GM23338 (cell line): ENCODE measurements around the gene SYT11. TPM values are rescaled to one million over a fixed set of nuclear protein-coding genes. Genes with fewer than 3 reads are reported as not detected.

ENCODE experiments used
- ATAC-seq: fragments of 200-7000 bp; cut with Tn5 transposase; 3 replicates; pipeline ENCODE4 v1.9.1; 2020
- DNase-seq: peaks from one replicate; pipeline ENCODE4 v3.0.0-alpha.2; 2015; ENCODE audit warnings: low spot score
- H2AFZ ChIP-seq: fragments of 200-600 bp; sonication (generic); 2 replicates; pipeline ENCODE4 v1.8.0; 2016; ENCODE audit warnings: antibody characterized with exemption, mild to moderate bottlenecking, moderate library complexity
- H3F3A ChIP-seq: fragments of 200-600 bp; sonication (generic); replicated peaks from 2 replicates; pipeline ENCODE4 v1.8.0; 2017; ENCODE audit warnings: antibody characterized with exemption, mixed run types, low read depth
- H3K27ac ChIP-seq: fragments of 200-600 bp; sonication (generic); 2 replicates; pipeline ENCODE4 v1.6.1; 2016; ENCODE audit warnings: low read depth
- H3K27me3 ChIP-seq: fragments of 200-600 bp; sonication (generic); 2 replicates; pipeline ENCODE4 v1.8.0; 2016; ENCODE audit warnings: mild to moderate bottlenecking, mixed run types, moderate library complexity; ENCODE audit not compliant: insufficient read depth
- H3K36me3 ChIP-seq: fragments of 200-600 bp; sonication (generic); 2 replicates; pipeline ENCODE4 v1.8.0; 2016; ENCODE audit warnings: mild to moderate bottlenecking; ENCODE audit not compliant: insufficient read depth
- H3K4me1 ChIP-seq: fragments of 200-600 bp; sonication (generic); 2 replicates; pipeline ENCODE4 v1.8.0; 2016; ENCODE audit warnings: mild to moderate bottlenecking, moderate library complexity; ENCODE audit not compliant: insufficient read depth
- H3K4me2 ChIP-seq: fragments of 200-600 bp; sonication (generic); 2 replicates; pipeline ENCODE4 v1.7.1; 2017; ENCODE audit warnings: mixed run types
- H3K4me3 ChIP-seq: fragments of 200-600 bp; sonication (generic); 2 replicates; pipeline ENCODE4 v1.6.1; 2016; ENCODE audit warnings: mixed run types
- H3K79me2 ChIP-seq: fragments of 200-600 bp; sonication (generic); replicated peaks from 2 replicates; pipeline ENCODE4 v1.8.0; 2017; ENCODE audit warnings: mild to moderate bottlenecking; ENCODE audit not compliant: insufficient read depth
- H3K9me2 ChIP-seq: fragments of 200-600 bp; sonication (generic); 2 replicates; pipeline ENCODE4 v1.8.0; 2017; ENCODE audit not compliant: insufficient read depth
- H4K20me1 ChIP-seq: fragments of 200-600 bp; sonication (generic); replicated peaks from 2 replicates; pipeline ENCODE4 v1.8.0; 2017; ENCODE audit warnings: mild to moderate bottlenecking; ENCODE audit not compliant: insufficient read depth
- H3K27ac Mint-ChIP-seq: 2 replicates; pipeline ENCODE4 v1.8.0; 2020; ENCODE audit warnings: inconsistent platforms, mild to moderate bottlenecking, moderate library complexity, mixed read lengths
- H3K27me3 Mint-ChIP-seq: 3 replicates; pipeline ENCODE4 v1.8.0; 2022; ENCODE audit warnings: low read depth, mild to moderate bottlenecking, moderate library complexity, mixed read lengths, inconsistent platforms; ENCODE audit not compliant: insufficient read depth, poor library complexity
- H3K36me3 Mint-ChIP-seq: 3 replicates; pipeline ENCODE4 v1.8.0; 2021; ENCODE audit warnings: low read depth, mild to moderate bottlenecking, inconsistent platforms, moderate library complexity, mixed read lengths
- H3K4me1 Mint-ChIP-seq: 3 replicates; pipeline ENCODE4 v1.8.0; 2020; ENCODE audit warnings: mild to moderate bottlenecking, inconsistent platforms, mixed read lengths
- H3K4me3 Mint-ChIP-seq: 3 replicates; pipeline ENCODE4 v1.8.0; 2021; ENCODE audit warnings: moderate library complexity, mild to moderate bottlenecking, inconsistent platforms, mixed read lengths
- H3K9me3 Mint-ChIP-seq: 3 replicates; pipeline ENCODE4 v1.8.0; 2020; ENCODE audit warnings: moderate library complexity, mild to moderate bottlenecking, inconsistent platforms, mixed read lengths
- CREB1 ChIP-seq: fragments of 250-450 bp; sonication (Bioruptor Pico); IDR thresholded peaks from 2 replicates; pipeline ENCODE4 v1.5.0; 2020; ENCODE audit warnings: low read depth, mild to moderate bottlenecking, moderate library complexity
- EZH2 ChIP-seq: fragments of 200-600 bp; sonication (generic); IDR thresholded peaks from one replicate; pipeline ENCODE4 v1.8.0; 2017; ENCODE audit warnings: antibody characterized with exemption, mild to moderate bottlenecking, low read depth; ENCODE audit not compliant: unreplicated experiment
- EZH2phosphoT487 ChIP-seq: fragments of 200-600 bp; sonication (generic); IDR thresholded peaks from one replicate; pipeline ENCODE4 v1.8.1; 2018; ENCODE audit warnings: antibody characterized with exemption; ENCODE audit not compliant: unreplicated experiment
- JUNB ChIP-seq: IDR thresholded peaks from one replicate; pipeline ENCODE4 v1.6.1; 2016; ENCODE audit warnings: antibody characterized with exemption; ENCODE audit not compliant: unreplicated experiment
- NANOG ChIP-seq: IDR thresholded peaks from 2 replicates; pipeline ENCODE4 v1.6.1; 2016; ENCODE audit warnings: antibody characterized with exemption, borderline replicate concordance
- POLR2AphosphoS5 ChIP-seq: IDR thresholded peaks from 2 replicates; pipeline ENCODE4 v1.6.1; 2016; ENCODE audit warnings: antibody characterized with exemption, low read depth
- REST ChIP-seq: IDR thresholded peaks from one replicate; pipeline ENCODE4 v1.6.1; 2018; ENCODE audit warnings: antibody characterized with exemption; ENCODE audit not compliant: unreplicated experiment
- STAT1 ChIP-seq: IDR thresholded peaks from one replicate; pipeline ENCODE4 v1.6.1; 2016; ENCODE audit warnings: antibody characterized with exemption; ENCODE audit not compliant: unreplicated experiment
- ZNF114 ChIP-seq: fragments of 250-450 bp; sonication (Bioruptor Pico); IDR thresholded peaks from 2 replicates; pipeline ENCODE4 v1.5.0; 2020; ENCODE audit warnings: mild to moderate bottlenecking, moderate library complexity
- ZNF331 ChIP-seq: fragments of 250-450 bp; sonication (Bioruptor Pico); IDR thresholded peaks from 2 replicates; pipeline ENCODE4 v1.5.0; 2020; ENCODE audit warnings: low read depth, mild to moderate bottlenecking, moderate library complexity
- ZNF462 ChIP-seq: fragments of 250-450 bp; sonication (Bioruptor Pico); IDR thresholded peaks from 2 replicates; pipeline ENCODE4 v1.5.0; 2020; ENCODE audit warnings: mild to moderate bottlenecking, moderate library complexity
- polyA plus RNA-seq: library from polyadenylated mRNA; unstranded; fragments of >200 nt; fragmentation: Nextera tagmentation; extraction: Ambion mirVana; gene quantifications from 2 replicates; pipeline ENCODE4 v1.2.1, GENCODE V29; 2016
- total RNA-seq: library from RNA; depleted of rRNA; stranded (reverse); fragments of >200 nt; shearing (Covaris generic); gene quantifications from 2 replicates; pipeline ENCODE4 v1.2.3, GENCODE V29; 2014
- TF ChIP-seq, protein P1 (sequence below): IDR thresholded peaks from 2 replicates; pipeline ENCODE4 v1.6.1; 2016; ENCODE audit warnings: antibody characterized with exemption
- TF ChIP-seq, protein P2 (sequence below), 2 experiments: fragments of 200-600 bp in 1 of 2; sonication (generic) in 1 of 2; conservative IDR thresholded peaks; 2 replicates each; pipeline versions ENCODE4 v1.5.1 to v1.6.1; 2016 to 2017; ENCODE audit warnings: antibody characterized with exemption in 2 of 2, low read depth in 2 of 2, mild to moderate bottlenecking in 2 of 2, moderate library complexity in 1 of 2

The SYT11 gene
- total and polyA plus RNA-seq, 2 experiments from 2014 or later, result 3.9 to 15.9 TPM

DNA sequence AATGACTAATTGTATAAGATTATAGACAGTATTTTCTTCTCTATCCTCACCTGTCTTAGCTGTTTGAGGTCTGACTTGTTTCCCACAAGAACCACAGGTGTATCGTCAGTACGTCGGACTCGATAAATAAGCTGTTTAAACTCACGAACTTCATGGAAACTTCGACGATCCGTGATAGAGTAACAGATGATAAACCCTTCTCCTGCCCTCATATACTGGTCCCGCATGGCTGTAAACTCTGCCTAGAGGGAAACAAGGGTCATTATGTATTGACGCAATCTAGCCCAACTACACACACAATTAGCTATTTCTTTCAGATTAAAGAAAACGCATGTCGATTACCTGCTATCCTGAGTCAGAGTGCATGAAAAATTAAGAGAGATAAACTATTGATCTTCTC lies 44.9 kb downstream of the SYT11 start:
- TF ChIP-seq POLR2AphosphoS5 (no peak), ZNF114 (CRISPR knock-in tag) (no peak), ZNF462 (CRISPR knock-in tag) (no peak), EZH2 (no peak), REST (no peak), EZH2phosphoT487 (no peak), JUNB (no peak), NANOG (no peak), ZNF331 (CRISPR knock-in tag) (no peak), STAT1 (no peak), CREB1 (no peak)
- TF ChIP-seq, protein P1, sequence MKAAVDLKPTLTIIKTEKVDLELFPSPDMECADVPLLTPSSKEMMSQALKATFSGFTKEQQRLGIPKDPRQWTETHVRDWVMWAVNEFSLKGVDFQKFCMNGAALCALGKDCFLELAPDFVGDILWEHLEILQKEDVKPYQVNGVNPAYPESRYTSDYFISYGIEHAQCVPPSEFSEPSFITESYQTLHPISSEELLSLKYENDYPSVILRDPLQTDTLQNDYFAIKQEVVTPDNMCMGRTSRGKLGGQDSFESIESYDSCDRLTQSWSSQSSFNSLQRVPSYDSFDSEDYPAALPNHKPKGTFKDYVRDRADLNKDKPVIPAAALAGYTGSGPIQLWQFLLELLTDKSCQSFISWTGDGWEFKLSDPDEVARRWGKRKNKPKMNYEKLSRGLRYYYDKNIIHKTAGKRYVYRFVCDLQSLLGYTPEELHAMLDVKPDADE, result no peak
- TF ChIP-seq, protein P2, sequence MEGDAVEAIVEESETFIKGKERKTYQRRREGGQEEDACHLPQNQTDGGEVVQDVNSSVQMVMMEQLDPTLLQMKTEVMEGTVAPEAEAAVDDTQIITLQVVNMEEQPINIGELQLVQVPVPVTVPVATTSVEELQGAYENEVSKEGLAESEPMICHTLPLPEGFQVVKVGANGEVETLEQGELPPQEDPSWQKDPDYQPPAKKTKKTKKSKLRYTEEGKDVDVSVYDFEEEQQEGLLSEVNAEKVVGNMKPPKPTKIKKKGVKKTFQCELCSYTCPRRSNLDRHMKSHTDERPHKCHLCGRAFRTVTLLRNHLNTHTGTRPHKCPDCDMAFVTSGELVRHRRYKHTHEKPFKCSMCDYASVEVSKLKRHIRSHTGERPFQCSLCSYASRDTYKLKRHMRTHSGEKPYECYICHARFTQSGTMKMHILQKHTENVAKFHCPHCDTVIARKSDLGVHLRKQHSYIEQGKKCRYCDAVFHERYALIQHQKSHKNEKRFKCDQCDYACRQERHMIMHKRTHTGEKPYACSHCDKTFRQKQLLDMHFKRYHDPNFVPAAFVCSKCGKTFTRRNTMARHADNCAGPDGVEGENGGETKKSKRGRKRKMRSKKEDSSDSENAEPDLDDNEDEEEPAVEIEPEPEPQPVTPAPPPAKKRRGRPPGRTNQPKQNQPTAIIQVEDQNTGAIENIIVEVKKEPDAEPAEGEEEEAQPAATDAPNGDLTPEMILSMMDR (conservative IDR thresholded peaks at IDR 0.05; ENCODE audit: low read depth in 2 of 2), result no peak
- DNase-seq (no peak), ATAC-seq (no peak)
- H3K4me3 Mint-ChIP-seq, result no peak overlapping the region
- H3K36me3 Mint-ChIP-seq, result peaks cover 67% of the 10 kb centered on the region
- no peak overlapping the region for H2AFZ ChIP-seq
- H4K20me1 ChIP-seq, result 0 out of 2 replicates have a peak, but pooled peaks cover 11% of the 10 kb centered on the region
- no peak overlapping the region for H3K4me3 ChIP-seq
- peaks cover 17% of the 10 kb centered on the region; the same call in 1 of the 2 replicates for H3F3A ChIP-seq
- no peaks in the 10 kb centered on the region for H3K4me1 Mint-ChIP-seq
- H3K4me1 ChIP-seq, result no peaks in the 10 kb centered on the region
- H3K9me2 ChIP-seq, result no peaks in the 10 kb centered on the region
- H3K27ac ChIP-seq, result no peak overlapping the region
- H3K27me3 ChIP-seq, result no peaks in the 10 kb centered on the region
- H3K79me2 ChIP-seq, result peaks cover 7% of the 10 kb centered on the region
- no peaks in the 10 kb centered on the region for H3K27me3 Mint-ChIP-seq
- no peaks in the 10 kb centered on the region for H3K9me3 Mint-ChIP-seq
- no peak overlapping the region for H3K4me2 ChIP-seq
- H3K36me3 ChIP-seq, result peaks cover 57% of the 10 kb centered on the region
- no peak overlapping the region for H3K27ac Mint-ChIP-seq
